Right lobe of liver (tissue), 6 donors: ENCODE data around the gene ENOX1. TPM values are rescaled to one million over a fixed set of nuclear protein-coding genes. Genes with fewer than 3 reads are reported as not detected.

Source experiments
- ATAC-seq, 4 donors: fragments of 200-7000 bp; cut with Tn5 transposase; one replicate each; pipeline ENCODE4 v1.9.1; 2020; ENCODE audit warnings: mild to moderate bottlenecking in 4 of 4, moderate library complexity in 4 of 4
- DNase-seq, 3 donors: peaks; one replicate each; pipeline ENCODE4 v3.0.0-alpha.2; 2020
- H3K27ac ChIP-seq, 3 donors: fragments of 200-600 bp; one replicate each; pipeline ENCODE4 v1.8.0; 2022
- H3K27me3 ChIP-seq, 2 donors: fragments of 200-600 bp; one replicate each; pipeline ENCODE4 v1.8.0; 2022
- H3K36me3 ChIP-seq, 4 donors: fragments of 200-600 bp; sonication (generic) in 1 of 4; one replicate each; pipeline versions ENCODE4 v1.5.1 to v1.8.0; 2017 to 2022; ENCODE audit warnings: control low read depth in 1 of 4
- H3K4me1 ChIP-seq, 4 donors: fragments of 200-600 bp; sonication (generic) in 1 of 4; one replicate each; pipeline versions ENCODE4 v1.5.1 to v1.8.0; 2017 to 2022; ENCODE audit warnings: control low read depth in 1 of 4
- H3K4me3 ChIP-seq, 3 donors: fragments of 200-600 bp; one replicate each; pipeline ENCODE4 v1.8.0; 2022
- H3K9me3 ChIP-seq, 4 donors: fragments of 200-600 bp; sonication (generic) in 1 of 4; one replicate each; pipeline versions ENCODE4 v1.5.1 to v1.8.0; 2017 to 2022; ENCODE audit warnings: control low read depth in 1 of 4
- POLR2A ChIP-seq: fragments of 450-650 bp; IDR thresholded peaks from one replicate; pipeline ENCODE4 v1.6.1; 2017; ENCODE audit warnings: antibody characterized with exemption, mild to moderate bottlenecking
- WGBS: methylation state at CpG from one replicate; pipeline ENCODE4 v1.1.6; 2018; ENCODE audit warnings: low coverage, low lambda C conversion rate; ENCODE audit not compliant: insufficient coverage; ENCODE audit errors: missing lambda C conversion rate; 5-methylcytosine and 5-hydroxymethylcytosine counted together
- intact Hi-C, 2 donors: fragments of 100-400 bp; cut with DNase I; formaldehyde crosslinking; loops; one replicate each; pipeline versions ENCODE4 v1.11.2 to v1.14.1; 2022
- total RNA-seq, 6 experiments: library from RNA; depleted of rRNA in 2 of 6; stranded (reverse); fragments of >200 nt in 2 of 6; fragmentation: NEBNext Ultra II Directional in 3 of 6; extraction: Animal tissue kit (Norgen Biotek cat#: 25700) in 3 of 6; gene quantifications; one replicate each; pipeline versions ENCODE4 v1.1.0 to v1.2.4, GENCODE V29; 2016 to 2023
- TF ChIP-seq, protein P1 (sequence below), 4 donors: fragments of 200-600 bp in 3 of 4; fragments of 450-650 bp in 1 of 4; IDR thresholded peaks; one replicate each; pipeline versions ENCODE4 v1.5.1 to v1.8.0; 2016 to 2022; ENCODE audit warnings: antibody characterized with exemption in 4 of 4, mild to moderate bottlenecking in 2 of 4
- donor health status: DM: no; HTN: yes; CAD: no.
- donor health status: DM: no; HTN: no; CAD: no.
- donor health status: DM: no; HTN: no; CAD: no.
- donor health status: DM: no; HTN: yes; CAD: no.
- donor health status: DM: no; HTN: yes; CAD: no.

The ENOX1 gene
- total RNA-seq, 6 experiments from 2014 or later, result 0.07 to 0.16 TPM; not detected in 4

DNA sequence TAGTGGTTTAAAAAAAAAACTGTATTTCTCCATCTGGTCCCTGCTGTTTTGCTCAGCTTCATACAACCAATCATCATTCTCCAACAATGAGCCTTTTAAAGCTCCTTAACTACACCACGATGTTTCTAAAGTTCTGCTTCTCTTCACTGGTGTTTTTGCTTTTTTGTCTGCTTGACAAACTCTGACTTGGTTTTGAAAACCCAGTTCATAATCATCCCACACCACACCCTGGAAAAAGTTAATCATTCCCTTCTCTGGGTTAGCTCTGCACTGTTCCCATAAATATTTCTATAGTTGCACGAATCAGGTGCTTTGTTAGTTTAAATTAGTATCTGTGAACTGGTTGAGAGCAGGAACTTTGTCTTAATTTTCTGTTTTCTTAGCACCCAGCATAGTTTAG is 217.1 kb downstream of the ENOX1 start:
- no peaks in the 10 kb centered on the region for H3K4me1 ChIP-seq
- H3K27ac ChIP-seq, result no peak overlapping the region
- H3K4me3 ChIP-seq, result no peak overlapping the region
- 39% methylated on average over 2 of the region's 2 CpGs for WGBS
- no peak for ATAC-seq
- H3K27me3 ChIP-seq, result no peaks in the 10 kb centered on the region
- intact Hi-C loops, result no loop called here
- no peaks in the 10 kb centered on the region for H3K9me3 ChIP-seq
- TF ChIP-seq, protein P1, sequence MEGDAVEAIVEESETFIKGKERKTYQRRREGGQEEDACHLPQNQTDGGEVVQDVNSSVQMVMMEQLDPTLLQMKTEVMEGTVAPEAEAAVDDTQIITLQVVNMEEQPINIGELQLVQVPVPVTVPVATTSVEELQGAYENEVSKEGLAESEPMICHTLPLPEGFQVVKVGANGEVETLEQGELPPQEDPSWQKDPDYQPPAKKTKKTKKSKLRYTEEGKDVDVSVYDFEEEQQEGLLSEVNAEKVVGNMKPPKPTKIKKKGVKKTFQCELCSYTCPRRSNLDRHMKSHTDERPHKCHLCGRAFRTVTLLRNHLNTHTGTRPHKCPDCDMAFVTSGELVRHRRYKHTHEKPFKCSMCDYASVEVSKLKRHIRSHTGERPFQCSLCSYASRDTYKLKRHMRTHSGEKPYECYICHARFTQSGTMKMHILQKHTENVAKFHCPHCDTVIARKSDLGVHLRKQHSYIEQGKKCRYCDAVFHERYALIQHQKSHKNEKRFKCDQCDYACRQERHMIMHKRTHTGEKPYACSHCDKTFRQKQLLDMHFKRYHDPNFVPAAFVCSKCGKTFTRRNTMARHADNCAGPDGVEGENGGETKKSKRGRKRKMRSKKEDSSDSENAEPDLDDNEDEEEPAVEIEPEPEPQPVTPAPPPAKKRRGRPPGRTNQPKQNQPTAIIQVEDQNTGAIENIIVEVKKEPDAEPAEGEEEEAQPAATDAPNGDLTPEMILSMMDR (IDR thresholded peaks at IDR 0.05), result no peak
- no peak for TF ChIP-seq POLR2A
- no peak for DNase-seq
- H3K36me3 ChIP-seq, result no peaks in the 10 kb centered on the region

DNA sequence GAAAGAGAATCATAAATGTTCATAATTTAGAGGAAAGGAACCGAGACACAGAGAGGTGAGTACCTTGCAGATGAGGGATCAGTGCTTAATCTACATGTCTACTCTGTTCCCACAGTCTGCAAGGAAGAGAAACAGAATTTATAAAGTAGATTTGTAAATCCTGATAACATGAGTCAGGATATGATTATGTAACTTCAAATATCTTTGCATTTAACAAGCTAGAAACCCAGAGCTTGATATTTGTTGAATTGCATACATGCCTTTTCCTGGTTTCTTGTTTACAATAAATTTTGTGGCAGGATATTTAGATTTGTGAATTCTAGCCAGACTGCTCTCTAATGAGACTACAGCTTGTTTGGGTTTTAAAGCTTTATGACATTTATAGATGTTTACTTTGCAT is 219.2 kb downstream of the ENOX1 start:
- H3K27ac ChIP-seq, result no peak overlapping the region
- no peak overlapping the region for H3K4me3 ChIP-seq
- WGBS, result 44% methylated on average over 1 of the region's 1 CpG
- TF ChIP-seq POLR2A, result no peak
- TF ChIP-seq, protein P1 (IDR thresholded peaks at IDR 0.05), result no peak
- no peak for DNase-seq
- intact Hi-C loops, result no loop called here
- H3K4me1 ChIP-seq, result no peaks in the 10 kb centered on the region
- H3K27me3 ChIP-seq, result no peaks in the 10 kb centered on the region
- H3K36me3 ChIP-seq, result no peaks in the 10 kb centered on the region
- no peaks in the 10 kb centered on the region for H3K9me3 ChIP-seq
- ATAC-seq, result no peak

DNA sequence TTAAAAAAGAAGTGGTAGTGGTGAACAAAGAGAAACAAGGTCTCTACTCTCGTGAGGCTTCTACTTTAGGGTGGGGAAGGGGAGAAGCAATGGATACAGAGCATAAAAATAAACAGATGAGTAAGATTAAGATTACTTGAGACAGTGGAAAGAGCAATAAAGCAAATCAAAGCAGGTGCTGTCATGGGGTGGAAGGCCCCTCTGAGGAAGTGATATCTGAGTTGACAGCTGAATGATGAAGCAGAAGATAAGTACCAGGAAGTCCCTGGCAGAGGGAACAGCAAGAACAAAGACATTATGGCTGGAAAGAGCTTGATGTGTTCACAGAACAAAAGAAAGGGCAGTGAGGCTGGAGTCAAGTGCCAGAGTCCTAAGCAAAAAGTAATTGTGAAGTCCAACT is 221.8 kb downstream of the ENOX1 start:
- DNase-seq (no peak), ATAC-seq (no peak)
- 43% methylated on average over 1 of the region's 1 CpG for WGBS
- TF ChIP-seq, protein P1 (IDR thresholded peaks at IDR 0.05), result no peak
- TF ChIP-seq POLR2A, result no peak
- no peaks in the 10 kb centered on the region for H3K36me3 ChIP-seq
- intact Hi-C loops, result no loop called here
- no peaks in the 10 kb centered on the region for H3K27me3 ChIP-seq
- no peaks in the 10 kb centered on the region for H3K4me1 ChIP-seq
- H3K27ac ChIP-seq, result no peak overlapping the region
- no peaks in the 10 kb centered on the region for H3K9me3 ChIP-seq
- H3K4me3 ChIP-seq, result no peak overlapping the region

DNA sequence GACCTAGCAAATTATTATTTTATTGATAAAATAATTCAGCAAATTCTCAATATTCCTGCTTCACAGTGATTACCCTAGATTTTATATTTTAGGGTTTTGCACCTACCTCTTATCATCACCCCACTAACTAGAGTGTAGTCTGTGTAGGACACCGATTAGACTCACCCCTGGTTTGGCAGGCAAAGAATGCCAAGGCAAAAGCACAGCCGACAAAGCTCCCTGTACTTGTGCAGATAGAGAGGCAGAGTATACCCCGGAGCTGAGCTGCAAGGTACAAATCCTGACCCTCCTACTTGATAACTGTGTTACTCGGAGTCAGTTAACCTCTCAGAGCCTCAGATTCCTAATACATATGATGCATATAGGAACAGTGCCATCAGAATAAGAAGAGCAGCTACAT is 225.7 kb downstream of the ENOX1 start:
- H3K27ac ChIP-seq, result no peak overlapping the region
- DNase-seq (no peak), ATAC-seq (no peak)
- 76% methylated on average over 4 of the region's 4 CpGs for WGBS
- no peaks in the 10 kb centered on the region for H3K27me3 ChIP-seq
- H3K9me3 ChIP-seq, result no peaks in the 10 kb centered on the region
- intact Hi-C loops, result no loop called here
- H3K4me3 ChIP-seq, result no peak overlapping the region
- H3K4me1 ChIP-seq, result no peaks in the 10 kb centered on the region
- TF ChIP-seq, protein P1 (IDR thresholded peaks at IDR 0.05), result no peak
- TF ChIP-seq POLR2A, result no peak
- H3K36me3 ChIP-seq, result no peaks in the 10 kb centered on the region

DNA sequence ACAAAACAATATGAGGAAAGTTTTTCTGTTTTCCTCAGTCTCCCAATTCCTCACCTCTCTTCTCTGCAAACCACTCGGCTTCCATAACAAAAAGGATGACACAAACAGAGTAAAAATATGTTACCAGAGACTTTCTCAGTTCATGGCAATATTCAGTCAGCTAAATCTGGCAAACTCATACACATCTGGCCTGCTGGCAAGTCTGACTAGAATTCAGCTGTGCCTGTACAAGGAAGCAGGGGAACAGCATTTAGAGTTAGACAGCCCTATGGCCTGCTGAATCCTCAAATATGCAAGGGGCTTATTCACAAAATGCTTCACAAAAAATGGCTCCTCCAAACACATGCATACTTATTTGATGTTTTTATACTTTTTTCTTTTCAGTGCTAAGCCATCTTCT is 227.8 kb downstream of the ENOX1 start:
- DNase-seq (no peak), ATAC-seq (no peak)
- no peaks in the 10 kb centered on the region for H3K27me3 ChIP-seq
- intact Hi-C loops, result no loop called here
- H3K9me3 ChIP-seq, result no peaks in the 10 kb centered on the region
- 62% methylated on average over 1 of the region's 1 CpG for WGBS
- no peak overlapping the region for H3K4me3 ChIP-seq
- H3K4me1 ChIP-seq, result no peaks in the 10 kb centered on the region
- no peaks in the 10 kb centered on the region for H3K36me3 ChIP-seq
- no peak overlapping the region for H3K27ac ChIP-seq
- TF ChIP-seq, protein P1 (IDR thresholded peaks at IDR 0.05), result no peak
